Dedifferentiated amniotic fluid mesenchymal stem cell (primary cell): ENCODE data around the gene MMP23B.

Experiments used
- DNase-seq: peaks from one replicate; pipeline ENCODE4 v3.0.0-alpha.2; 2016; ENCODE audit errors: extremely low spot score

MMP23B gene

GRCh38 chr1:1620433-1621139 lies 11.4 kb upstream of the MMP23B start:
- no peak for DNase-seq

GRCh38 chr1:1621173-1622009 lies 10.6 kb upstream of the MMP23B start:
- no peak for DNase-seq

DNA sequence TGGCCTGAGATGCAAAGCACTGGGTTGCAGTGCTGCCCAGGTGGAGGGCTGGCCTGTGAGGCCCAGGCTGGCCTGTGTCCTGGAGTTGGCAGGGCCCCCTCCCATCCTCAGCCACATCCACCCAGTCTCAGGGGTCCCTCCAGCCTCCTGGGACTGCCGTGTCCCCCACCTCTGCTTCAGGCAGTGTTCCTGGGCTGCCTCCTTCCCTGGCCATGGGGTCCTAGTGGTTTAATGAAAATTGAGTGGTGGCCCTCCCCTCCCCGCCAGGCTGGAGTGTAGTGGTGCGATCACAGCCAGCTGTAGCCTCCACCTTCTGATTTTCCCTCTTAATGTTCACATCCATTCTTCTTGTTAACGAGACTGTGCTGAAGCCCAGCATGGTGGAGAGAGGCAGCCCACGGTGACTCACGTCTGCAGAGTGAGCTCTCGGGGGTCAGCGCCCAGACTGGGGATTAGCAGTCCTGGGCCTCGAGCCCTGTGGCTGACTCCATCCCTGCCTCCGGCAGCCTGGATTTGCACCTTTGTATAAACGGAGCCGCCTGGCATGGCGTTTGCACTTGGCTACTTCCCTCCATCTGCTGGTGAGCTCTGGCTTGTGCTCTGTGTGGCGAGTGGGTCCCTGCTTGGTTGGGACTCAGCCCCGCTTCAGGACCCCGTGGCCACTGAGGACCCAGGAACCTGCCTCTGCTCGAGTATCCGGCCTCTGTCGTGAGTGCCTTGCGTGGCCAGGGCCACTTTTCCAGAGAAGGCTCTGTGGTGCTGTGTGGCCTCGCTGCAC lies 9.8 kb upstream of the MMP23B start:
- DNase-seq = no peak

- no peak for DNase-seq
Measured at GRCh38 chr1:1622788-1623094, 9.2 kb upstream of the MMP23B start.

GRCh38 chr1:1623181-1623630 lies 8.8 kb upstream of the MMP23B start:
- DNase-seq = no peak

DNA sequence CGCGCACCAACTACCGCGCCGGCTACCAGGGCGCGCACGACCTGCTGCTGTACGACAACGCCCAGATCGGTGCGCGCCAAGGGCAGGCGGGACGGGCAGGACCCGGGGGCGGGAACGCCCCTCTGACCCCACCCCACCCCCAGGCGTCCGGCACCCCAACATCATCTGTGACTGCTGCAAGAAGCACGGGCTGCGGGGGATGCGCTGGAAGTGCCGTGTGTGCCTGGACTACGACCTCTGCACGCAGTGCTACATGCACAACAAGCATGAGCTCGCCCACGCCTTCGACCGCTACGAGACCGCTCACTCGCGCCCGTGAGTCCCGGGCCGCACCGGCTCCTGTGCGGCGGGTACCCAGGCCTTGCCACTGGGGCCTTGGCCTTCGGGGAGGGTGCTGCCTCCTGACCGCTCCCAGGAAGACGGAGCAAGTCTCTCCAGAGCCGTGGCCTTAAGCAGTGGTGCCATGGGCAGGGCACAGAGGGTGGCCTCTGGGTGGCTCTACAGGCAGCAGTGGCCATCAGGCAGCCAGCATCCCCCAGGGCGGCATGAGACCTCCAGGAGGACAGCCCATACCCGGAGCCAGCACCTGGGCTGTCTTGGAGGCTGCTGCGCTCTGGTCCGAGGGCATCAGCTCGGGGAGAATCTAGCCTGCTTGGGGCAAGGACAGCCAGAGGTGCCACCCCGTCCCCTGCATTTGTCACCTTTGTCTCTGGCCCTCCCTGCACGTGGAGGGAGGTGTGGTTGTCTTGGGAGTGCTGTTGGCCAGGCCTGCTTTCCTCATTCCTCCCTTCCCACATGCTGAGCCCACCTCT lies 8.1 kb upstream of the MMP23B start:
- no peak for DNase-seq

DNA sequence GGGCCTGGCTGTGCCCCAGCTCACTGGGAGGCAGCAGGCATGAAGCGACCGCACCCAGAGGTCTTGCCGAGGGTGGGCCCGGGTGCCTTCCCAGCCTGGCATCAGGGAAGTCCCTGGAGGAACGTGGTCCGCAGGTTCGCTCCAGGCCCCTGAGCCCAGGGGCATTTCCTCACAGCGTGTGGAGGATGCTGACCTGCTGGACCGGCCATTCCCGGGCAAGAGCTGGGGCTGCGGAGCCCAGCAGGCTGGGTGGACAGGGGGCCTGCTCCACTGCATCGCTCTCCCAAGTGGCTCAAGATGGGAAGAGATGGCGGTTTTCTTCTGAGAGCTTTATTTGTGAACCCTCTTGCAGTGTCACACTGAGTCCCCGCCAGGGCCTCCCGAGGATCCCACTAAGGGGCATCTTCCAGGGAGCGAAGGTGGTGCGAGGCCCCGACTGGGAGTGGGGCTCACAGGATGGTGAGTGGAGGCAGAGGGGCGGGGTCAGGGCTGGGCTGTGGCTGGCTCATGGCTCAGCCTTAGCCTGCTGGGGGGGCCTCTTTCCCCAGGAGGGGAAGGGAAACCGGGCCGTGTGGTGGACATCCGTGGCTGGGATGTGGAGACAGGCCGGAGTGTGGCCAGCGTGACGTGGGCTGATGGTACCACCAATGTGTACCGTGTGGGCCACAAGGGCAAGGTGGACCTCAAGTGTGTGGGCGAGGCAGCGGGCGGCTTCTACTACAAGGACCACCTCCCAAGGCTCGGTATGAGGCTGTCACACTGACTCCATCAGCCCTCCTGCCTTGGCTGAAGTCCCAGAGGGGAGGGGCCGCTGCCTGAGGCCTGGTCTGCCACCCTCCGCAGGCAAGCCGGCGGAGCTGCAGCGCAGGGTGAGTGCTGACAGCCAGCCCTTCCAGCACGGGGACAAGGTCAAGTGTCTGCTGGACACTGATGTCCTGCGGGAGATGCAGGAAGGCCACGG lies 7.2 kb upstream of the MMP23B start:
- no peak for DNase-seq

DNA sequence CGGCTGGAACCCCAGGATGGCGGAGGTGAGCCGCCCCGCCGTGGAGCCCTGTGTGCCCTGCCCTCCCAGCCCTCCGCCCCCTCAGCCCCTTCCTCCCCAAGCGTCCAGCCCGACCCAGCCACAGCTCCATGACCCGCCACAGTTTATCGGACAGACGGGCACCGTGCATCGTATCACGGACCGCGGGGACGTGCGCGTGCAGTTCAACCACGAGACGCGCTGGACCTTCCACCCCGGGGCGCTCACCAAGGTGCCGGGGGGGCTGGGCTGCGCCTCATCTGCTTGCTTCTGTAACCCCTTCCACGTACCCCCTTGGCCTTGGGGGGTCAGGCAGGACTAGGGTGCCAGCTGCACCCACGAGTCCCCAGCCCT lies 6.6 kb upstream of the MMP23B start:
- DNase-seq = no peak

DNA sequence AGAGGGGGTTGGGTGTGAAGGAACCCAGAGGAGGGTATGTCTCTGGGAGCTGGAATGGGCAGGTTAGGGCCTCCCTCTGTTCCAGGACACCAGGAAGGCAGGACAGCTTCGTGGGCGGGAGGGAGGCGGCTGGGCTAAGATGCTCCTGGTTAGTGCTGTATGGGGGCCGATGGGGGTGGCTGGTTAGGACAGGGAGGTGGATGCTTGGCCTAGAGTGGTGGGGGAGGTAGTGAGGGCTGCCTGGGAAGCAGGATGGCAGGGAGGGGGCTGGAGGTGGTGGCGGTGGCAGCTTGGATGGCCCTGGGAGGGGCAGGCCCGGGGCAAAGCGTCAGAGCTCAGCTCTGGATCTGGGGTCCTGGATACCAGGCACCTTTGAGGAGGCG lies 6.2 kb upstream of the MMP23B start:
- DNase-seq = no peak

DNA sequence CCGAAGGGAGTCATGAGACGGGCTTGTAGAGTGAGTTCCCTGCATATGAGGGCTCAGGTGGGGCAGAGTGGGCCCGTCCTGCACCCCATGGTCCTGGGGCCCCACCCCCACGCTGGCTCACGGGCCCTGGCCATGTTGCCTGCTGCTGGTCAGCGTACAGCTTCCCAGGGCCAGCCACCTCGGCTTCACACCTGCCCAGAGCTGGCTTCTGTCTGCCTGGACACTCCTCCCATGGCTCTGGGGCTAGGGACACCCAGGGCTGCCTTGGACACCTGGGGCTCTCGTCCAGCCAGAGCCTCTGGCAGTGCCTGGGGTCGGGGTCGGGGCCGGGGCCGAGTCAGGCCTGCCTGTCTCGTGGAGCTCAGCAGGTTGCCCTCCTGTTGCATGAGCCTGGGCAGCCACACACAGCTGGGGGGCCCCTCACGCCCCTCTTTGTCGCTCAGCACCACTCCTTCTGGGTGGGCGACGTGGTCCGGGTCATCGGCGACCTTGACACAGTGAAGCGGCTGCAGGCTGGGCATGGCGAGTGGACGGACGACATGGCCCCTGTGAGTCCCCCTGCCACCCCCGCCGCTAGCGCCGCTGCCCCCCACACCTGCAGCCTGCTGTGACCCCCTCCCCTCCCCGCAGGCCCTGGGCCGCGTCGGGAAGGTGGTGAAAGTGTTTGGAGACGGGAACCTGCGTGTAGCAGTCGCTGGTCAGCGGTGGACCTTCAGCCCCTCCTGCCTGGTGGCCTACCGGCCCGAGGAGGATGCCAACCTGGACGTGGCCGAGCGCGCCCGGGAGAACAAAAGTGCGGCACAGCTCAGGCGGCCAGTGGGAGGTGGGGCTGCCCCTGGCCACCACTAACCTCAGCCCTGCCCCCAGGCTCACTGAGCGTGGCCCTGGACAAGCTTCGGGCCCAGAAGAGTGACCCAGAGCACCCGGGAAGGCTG lies 5.5 kb upstream of the MMP23B start:
- DNase-seq = no peak

DNA sequence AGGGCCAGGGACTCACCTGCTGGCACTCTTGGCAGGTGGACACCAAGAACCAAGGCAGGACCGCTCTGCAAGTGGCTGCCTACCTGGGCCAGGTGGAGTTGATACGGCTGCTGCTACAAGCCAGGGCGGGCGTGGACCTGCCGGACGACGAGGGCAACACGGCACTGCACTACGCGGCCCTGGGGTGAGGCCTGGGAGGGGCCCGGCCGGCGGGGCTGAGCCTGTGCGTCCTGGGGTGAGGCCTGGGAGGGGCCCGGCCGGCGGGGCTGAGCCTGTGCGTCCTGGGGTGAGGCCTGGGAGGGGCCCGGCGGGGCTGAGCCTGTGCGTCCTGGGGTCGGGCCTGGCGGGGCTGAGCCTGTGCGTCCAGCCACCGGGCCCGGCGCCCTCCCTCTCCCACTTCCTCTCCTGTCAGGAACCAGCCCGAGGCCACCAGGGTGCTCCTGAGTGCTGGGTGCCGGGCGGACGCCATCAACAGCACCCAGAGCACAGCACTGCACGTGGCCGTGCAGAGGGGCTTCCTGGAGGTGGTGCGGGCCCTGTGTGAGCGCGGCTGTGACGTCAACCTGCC lies 4.6 kb upstream of the MMP23B start:
- no peak for DNase-seq

GRCh38 chr1:1627829-1628753 lies 3.9 kb upstream of the MMP23B start:
- DNase-seq = no peak

DNA sequence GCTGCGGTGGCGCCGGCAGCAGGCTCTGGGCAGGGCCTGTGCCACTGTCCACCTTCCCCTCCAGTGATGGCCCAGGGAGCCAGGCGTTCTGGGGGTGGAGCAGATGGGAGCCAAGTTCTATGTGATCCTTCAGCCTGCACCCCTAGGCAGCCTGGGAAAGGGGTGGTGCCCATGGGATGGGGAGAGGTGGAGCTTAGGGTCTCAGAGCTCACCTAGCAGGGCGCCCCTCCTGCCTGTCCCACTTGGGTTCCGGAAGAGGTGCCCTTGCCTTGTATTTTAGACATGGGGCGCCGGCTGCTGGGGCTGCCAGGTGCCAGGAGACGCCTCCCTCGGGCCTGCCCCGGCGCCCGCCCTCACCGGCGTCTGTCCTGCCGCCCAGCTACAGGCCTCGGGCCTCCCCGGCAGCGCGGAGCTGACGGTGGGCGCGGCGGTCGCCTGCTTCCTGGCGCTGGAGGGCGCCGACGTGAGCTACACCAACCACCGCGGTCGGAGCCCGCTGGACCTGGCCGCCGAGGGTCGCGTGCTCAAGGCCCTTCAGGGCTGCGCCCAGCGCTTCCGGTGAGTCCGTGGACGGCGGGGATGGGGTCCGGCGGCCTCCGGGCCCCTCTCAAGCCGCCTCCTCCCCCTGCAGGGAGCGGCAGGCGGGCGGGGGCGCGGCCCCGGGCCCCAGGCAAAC lies 3.1 kb upstream of the MMP23B start:
- no peak for DNase-seq

GRCh38 chr1:1629430-1630190 lies 2.4 kb upstream of the MMP23B start:
- no peak for DNase-seq

DNA sequence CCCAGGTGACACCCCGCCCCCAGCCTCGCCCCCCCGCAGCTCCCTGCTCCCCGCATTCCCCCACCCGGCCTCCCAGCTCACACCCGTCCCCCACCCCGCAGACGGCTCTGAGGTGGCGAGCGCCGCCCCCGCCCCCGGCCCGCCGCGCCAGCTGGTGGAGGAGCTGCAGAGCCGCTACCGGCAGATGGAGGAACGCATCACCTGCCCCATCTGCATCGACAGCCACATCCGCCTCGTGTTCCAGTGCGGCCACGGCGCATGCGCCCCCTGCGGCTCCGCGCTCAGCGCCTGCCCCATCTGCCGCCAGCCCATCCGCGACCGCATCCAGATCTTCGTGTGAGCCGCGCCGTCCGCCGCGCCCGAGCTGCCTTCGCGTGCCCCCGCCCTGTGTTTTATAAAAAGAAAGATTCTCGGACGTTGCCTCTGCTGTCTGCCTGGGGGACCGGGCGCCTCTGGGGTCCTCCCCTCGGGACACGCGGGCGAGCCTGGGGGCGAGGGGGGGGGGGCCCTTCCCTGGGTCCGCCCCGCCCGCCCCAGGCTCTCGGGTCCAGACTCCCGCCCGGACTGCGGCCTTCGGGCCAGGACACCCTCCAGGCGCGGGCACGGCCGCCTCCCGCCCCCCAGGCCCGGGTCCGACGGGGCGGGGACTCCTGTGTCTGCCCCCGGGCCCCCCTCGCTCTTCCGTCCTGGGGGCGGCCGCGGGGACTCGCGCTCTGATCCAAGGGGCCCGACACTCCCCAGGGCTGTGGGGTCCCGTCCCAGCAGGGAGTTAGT lies 1.6 kb upstream of the MMP23B start:
- no peak for DNase-seq
